Mesenteric fat pad (tissue), 1 donor: ENCODE data around the gene SPINDOC. TPM values are rescaled to one million over a fixed set of nuclear protein-coding genes. Genes with fewer than 3 reads are reported as not detected.
"Not testable (repeated sequence)": the region's sequence is repeated elsewhere in the genome, so short reads cannot be mapped to it uniquely, and the experiment has no call there.

Experiments
- DNase-seq: peaks from one replicate; pipeline ENCODE4 v3.0.0-alpha.2; 2020; ENCODE audit warnings: low spot score
- long read RNA-seq: library from polyadenylated mRNA; unstranded; transcript quantifications from one replicate; pipeline ENCODE4 v2.0.0, GENCODE V29; 2020
- total RNA-seq: library from RNA; stranded (reverse); fragmentation: NEBNext Ultra II Directional; extraction: Animal tissue kit (Norgen Biotek cat#: 25700); gene quantifications from one replicate; pipeline ENCODE4 v1.2.1, GENCODE V29; 2021
- donor health status: DM: yes; HTN: yes; CAD: no.

The SPINDOC gene
- 16.2 TPM for total RNA-seq
- long read RNA-seq, partial matches to known transcripts = 0 of 4 reads
- long read RNA-seq, other reads (novel, unspliced or antisense) = 4 of 4 reads

DNA sequence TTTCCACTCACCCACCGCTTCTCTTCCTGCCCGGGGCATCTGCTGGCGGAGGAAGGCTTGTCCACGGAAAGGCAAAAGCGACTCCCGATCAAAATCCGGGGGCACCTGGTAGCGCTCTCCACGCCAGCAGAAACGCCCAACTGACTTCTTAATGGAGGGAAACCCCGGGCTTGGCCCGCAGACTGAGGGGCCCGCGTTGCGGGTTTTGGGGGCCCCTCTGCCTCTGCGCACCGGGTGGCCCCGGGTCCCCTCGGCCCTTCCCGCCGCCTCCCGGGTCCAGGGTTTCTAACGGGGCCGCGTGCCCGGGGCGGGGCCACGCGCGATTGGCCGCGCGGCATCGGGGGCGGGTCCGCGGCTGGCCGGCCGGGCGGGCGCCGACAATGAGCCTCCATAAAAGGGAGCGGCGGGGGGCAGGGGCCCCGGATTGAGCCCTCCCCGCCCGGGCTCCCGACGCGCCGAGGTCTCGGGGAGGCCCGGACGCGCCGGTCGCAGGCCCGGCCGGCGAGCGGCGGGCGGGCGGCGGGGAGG, at the start of gene SPINDOC:
Gene SPINDOC (plus strand): TSS at position 422 of the 528 bp plus-strand sequence. CDS start 231 bp downstream, outside the sequence.
- no peak for DNase-seq

GRCh38 chr11:63763496-63764339, 49.5 kb upstream of the SPINDOC start:
- DNase-seq = peak; percentile 87

DNA sequence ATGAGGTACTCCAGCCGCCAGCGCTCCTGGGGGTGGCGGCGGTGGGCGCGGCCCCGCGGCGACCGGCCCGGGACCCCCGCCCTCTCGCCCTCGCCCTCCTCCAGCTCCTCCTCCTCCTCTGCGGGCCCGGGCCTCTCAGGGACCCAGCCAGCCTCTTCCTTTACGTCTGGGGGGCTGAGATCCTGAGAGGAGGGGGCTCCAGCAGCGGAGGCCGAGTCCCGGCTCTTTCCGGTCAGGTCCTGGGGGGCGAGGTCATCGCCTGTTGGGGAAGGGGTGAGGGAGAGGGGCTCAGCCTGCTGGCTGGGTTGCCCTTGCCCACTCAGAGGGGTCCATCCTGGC, 48.9 kb upstream of the SPINDOC start:
- no peak for DNase-seq

DNA sequence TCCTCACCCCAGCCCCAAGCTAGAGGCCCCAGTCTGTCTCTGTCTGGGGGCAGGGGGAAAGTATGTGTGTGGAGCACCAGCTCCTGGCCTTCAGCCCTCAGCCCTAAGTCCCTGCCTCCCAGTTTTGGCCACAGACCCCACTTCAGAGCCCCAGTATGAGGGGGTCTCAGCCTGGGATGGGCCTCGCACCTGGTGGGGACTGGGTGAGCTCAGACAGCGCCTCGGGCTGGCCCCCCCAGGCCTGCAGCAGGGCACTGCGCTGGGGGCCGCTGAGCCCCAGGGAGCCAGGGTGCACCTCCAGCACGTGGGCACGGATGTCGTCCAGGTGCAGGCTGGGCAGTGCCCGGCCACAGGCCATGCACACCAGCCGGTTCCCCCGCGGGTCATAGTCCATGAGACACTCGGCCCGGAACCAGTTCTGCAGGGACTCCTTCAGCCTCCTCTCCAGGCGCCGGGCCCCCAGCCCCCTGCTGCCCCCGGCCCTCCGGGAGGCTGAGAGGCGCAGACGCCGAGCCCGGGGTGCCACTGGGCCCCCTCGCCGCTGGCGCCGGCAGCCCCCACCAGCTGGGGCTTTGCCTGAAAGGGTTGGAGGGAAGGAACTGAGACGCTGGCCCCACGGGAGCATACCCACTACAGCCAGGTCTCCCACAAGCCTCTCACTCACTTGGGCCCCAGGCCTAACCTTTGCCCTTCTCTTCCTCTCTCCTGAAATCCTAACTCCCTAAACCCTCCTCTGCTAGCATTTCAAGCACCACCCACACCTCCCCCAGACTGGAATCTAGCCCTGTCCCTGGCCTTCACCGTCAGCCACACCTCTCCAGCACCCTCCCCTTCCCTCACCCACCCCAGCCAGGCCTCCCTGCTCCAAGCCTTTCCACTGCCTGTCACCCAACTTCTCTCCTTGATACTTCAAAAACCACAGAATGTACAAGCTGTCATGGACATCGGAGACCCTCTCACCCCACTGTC, 48.3 kb upstream of the SPINDOC start:
- peak; percentile 89 for DNase-seq

- DNase-seq = peak; percentile 82
These were observed 47.5 kb upstream of the SPINDOC start for GRCh38 chr11:63765688-63766241.

- peak; percentile 83 for DNase-seq
These were observed 46.6 kb upstream of the SPINDOC start for GRCh38 chr11:63766531-63767235.

DNA sequence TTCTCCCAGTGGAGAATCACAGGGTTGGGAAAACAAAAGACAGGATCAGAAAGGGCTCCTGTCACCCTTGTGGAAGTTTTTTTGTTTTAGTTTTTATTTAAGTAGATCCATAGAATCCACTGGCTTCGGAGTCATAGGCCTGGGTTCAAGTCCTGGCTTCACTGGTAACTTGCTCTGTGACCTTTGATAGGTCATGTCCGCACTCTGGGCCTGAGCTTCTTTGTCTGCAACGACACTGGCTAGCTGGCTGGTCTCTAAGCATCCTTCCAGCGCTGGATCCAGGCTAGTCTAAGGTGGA, 46.0 kb upstream of the SPINDOC start:
- peak; percentile 77 for DNase-seq

- no peak for DNase-seq
These were observed 45.6 kb upstream of the SPINDOC start for GRCh38 chr11:63767565-63768236.

GRCh38 chr11:63768237-63769041, 44.8 kb upstream of the SPINDOC start, which contains the start of gene ZFTA:
Gene ZFTA, minus strand, starts transcription at chr11:63768775. Its CDS starts 153 bp downstream, at chr11:63768622.
- peak; percentile 89 for DNase-seq

DNA sequence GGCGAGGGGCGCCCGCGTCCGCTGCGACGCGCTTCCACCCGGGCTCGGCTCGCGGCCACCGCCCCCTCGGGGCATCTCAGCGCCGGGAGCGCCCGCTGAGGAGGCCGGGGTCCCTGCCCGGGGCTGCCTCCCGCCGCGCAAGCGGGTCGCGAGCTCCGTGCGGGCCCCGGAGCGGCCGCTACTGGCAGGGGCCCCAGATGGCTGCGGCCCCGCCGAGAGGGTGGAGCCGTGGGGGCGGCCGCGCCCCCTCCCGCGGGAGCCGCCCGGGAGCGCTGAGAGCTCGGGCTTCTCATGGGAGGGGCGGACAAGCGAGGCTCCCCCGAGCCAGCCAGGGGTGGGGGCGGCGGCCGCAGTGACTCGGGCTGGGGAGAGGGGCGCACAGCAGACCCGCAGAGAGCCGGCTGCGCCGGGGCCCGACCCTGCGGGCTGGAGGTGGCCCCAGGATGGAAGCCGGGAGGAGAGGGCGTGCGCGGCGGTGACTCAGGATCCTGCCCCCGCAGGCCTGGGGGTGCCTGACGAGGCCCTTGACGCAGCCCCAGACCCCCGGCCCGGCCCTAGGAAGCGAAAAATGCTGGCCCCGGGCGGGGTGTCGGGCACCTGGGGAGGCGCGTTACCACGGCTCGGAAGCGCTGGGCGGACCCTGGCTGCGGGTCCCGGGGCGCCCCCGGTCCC, 44.1 kb upstream of the SPINDOC start:
- DNase-seq = peak; percentile 91

DNA sequence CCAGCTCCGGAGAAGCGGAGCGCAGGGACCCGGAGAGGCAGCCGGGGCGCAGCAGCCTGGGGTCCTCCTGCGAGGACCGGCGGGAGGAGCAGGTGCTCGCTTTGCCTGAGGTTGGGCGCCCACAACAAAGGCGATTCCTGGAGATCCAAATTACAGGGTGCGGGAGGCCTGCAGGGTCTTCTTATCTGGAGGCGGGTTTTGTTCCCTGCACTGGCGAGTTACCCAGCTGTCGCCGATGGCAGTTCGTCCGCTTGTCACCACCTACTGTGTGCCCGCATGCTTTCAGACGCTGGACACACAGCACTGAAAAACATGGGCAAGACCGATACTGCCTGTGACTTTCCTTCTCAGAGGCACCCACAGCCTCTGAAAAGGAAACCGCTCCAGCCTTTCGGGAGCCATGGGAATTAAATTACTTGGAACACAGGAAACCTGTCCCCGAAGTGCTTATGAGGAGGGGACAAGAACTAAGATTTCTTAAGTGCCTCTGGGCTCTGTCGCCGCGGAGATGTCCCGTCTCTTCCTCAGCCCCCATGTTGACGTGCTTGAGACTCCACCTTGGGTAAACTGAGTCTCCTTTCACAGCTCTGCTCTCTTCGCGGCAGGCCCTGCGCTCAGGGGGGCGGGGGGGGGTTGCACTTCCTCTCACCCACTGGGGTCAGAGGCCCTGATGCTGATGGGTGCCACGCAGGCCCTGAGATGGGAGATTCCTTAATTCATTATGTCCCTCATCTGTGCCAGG, 43.4 kb upstream of the SPINDOC start:
- DNase-seq = peak; percentile 53

- peak; percentile 41 for DNase-seq
These were observed 42.5 kb upstream of the SPINDOC start for GRCh38 chr11:63770763-63771162.

DNA sequence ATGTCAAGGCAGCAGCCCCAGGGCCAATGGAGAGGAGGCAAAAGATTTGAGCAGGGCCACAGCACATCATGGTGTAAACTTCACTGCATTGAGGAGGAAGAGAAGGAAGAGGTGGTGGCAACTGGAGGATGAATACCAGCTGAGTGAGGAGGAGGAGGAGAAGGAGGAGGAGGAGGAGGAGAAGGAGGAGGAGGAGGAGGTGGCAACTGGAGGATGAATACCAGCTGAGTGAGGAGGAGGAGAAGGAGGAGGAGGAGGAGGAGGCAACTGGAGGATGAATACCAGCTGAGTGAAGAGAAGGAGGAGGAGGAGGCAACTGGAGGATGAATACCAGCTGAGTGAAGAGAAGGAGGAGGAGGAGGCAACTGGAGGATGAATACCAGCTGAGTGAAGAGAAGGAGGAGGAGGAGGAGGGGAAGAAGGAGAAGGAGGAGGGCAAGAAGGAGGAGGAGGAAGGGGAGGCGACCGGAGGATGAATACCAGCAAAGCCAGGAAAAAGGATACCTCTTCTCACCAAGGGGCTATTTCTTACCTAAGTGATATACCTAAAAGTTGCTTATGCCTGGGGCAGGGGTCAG, 41.4 kb upstream of the SPINDOC start:
- DNase-seq = not testable (repeated sequence)

DNA sequence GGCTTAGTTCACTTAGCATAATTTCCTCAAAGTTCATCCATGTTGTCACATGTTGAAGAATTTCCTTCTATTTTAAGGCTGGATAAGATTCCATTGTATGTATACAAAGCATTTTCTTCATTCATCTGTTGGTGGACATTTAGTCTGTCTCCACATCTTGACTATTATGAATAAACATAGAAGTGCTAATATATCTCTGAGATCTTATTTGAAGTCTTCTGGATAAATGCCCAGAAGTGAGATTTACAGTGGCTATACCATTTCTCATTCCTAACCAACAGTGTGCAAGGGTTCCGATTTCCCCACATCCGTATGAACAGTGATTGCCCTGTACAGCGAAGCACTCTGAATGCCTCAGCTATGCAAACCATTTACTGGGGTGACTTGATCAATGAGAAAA, 38.1 kb upstream of the SPINDOC start:
- DNase-seq = no peak

GRCh38 chr11:63779039-63779438, 34.2 kb upstream of the SPINDOC start:
- no peak for DNase-seq

GRCh38 chr11:63782749-63783148, 30.5 kb upstream of the SPINDOC start:
- DNase-seq = no peak

DNA sequence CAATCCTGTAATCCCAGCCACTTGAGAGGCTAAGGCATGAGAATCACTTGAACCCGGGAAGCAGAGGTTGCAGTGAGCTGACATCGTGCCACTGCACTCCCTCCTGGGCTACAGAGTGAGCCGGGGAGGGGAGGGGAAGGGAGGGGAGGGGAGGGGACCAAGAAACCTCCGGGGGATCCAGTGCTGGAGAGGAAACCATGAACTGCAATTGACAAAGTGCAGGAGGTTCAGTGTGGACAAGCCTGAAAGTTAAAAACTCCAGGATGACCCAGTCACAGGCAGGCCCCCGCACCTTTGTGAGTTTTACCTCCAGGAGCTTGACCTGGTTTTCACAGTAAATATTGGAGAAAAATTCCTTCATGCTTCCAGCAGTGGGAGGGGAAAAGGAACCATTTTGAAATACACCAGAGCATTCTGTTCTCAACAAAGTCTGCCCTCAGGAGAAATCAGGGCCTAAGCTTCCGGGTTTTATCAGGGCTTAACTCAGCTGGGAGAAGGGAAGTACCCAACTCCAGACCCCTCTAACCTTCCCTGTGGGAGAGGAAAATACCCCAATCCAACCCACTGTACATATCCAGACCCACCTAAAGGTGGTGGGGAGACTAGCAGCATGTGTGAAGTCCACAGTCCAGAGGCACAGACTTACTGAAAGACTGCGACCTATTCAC, 29.2 kb upstream of the SPINDOC start:
- DNase-seq = no peak
